WTC11 (cell line): ENCODE measurements around the gene RAB8B.

Source experiments
- CTCF ChIP-seq: fragments of 200-600 bp; IDR thresholded peaks from 2 replicates; pipeline ENCODE4 v1.8.0; 2022; ENCODE audit warnings: antibody characterized with exemption
- FOXJ3 ChIP-seq: sonication (generic); formaldehyde crosslinking; IDR thresholded peaks from 2 replicates; pipeline ENCODE4 v1.9.0; 2021; ENCODE audit warnings: missing genetic modification reagents, mild to moderate bottlenecking, borderline replicate concordance
- ZNF423 ChIP-seq: fragments of 250-450 bp; sonication (Bioruptor Pico); IDR thresholded peaks from 2 replicates; pipeline ENCODE4 v2.1.2; 2022; ENCODE audit warnings: mild to moderate bottlenecking, moderate library complexity

- TF ChIP-seq ZNF423: no peak
- TF ChIP-seq CTCF: no peak
- TF ChIP-seq FOXJ3 (CRISPR knock-in tag): no peak
These were observed 48.5 kb upstream of the RAB8B start for GRCh38 chr15:63140936-63141335.
